ENCODE data around the gene TREH. TPM values are rescaled to one million over a fixed set of nuclear protein-coding genes. Genes with fewer than 3 reads are reported as not detected.
"Not testable (repeated sequence)": the region's sequence is repeated elsewhere in the genome, so short reads cannot be mapped to it uniquely, and the experiment has no call there.

TREH gene, protein sequence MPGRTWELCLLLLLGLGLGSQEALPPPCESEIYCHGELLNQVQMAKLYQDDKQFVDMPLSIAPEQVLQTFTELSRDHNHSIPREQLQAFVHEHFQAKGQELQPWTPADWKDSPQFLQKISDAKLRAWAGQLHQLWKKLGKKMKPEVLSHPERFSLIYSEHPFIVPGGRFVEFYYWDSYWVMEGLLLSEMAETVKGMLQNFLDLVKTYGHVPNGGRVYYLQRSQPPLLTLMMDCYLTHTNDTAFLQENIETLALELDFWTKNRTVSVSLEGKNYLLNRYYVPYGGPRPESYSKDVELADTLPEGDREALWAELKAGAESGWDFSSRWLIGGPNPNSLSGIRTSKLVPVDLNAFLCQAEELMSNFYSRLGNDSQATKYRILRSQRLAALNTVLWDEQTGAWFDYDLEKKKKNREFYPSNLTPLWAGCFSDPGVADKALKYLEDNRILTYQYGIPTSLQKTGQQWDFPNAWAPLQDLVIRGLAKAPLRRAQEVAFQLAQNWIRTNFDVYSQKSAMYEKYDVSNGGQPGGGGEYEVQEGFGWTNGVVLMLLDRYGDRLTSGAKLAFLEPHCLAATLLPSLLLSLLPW
- total RNA-seq: not detected

DNA sequence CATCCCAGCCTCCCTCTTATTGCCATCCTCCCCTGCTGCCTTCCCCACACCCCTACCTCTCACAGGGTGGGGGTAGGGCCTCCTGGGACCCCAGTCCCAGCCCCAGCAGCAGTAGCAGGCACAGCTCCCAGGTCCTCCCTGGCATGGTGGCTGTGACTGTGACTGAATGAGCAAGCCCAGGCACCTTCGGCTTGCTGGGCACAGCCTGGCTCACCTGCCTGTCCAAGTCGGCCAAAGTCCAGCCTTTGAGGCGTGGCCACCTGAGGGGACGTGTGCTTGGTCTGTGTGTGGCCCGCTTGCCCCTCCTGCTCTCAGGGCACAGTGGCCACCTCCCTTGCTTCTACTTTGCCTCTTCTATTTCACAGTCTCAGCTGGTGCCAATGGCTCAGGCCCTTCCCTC lies at the start of gene TREH:
TSS of gene TREH (minus strand) at position 168 of the 400 bp plus-strand sequence. CDS start at position 145, 23 bp downstream.
- Histone ChIP-seq H3K4me3 (no peak within 1 kb of the TSS), H3K27ac (no peak within 1 kb of the TSS), H3K36me3 (no peaks in the 10 kb centered on the region), H3K4me1 (no peaks in the 10 kb centered on the region), H3K27me3 (no peaks in the 10 kb centered on the region), H3K9me3 (no peaks in the 10 kb centered on the region)
- no peak for DNase-seq (ENCODE audit: low spot score in 2 of 2)
- TF ChIP-seq POLR2A (IDR thresholded peaks at IDR 0.05) (no peak), POLR2AphosphoS5 (IDR thresholded peaks at IDR 0.05) (no peak)
- TF ChIP-seq, protein P1, sequence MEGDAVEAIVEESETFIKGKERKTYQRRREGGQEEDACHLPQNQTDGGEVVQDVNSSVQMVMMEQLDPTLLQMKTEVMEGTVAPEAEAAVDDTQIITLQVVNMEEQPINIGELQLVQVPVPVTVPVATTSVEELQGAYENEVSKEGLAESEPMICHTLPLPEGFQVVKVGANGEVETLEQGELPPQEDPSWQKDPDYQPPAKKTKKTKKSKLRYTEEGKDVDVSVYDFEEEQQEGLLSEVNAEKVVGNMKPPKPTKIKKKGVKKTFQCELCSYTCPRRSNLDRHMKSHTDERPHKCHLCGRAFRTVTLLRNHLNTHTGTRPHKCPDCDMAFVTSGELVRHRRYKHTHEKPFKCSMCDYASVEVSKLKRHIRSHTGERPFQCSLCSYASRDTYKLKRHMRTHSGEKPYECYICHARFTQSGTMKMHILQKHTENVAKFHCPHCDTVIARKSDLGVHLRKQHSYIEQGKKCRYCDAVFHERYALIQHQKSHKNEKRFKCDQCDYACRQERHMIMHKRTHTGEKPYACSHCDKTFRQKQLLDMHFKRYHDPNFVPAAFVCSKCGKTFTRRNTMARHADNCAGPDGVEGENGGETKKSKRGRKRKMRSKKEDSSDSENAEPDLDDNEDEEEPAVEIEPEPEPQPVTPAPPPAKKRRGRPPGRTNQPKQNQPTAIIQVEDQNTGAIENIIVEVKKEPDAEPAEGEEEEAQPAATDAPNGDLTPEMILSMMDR (IDR thresholded peaks at IDR 0.05): no peak
- intact Hi-C loops (cut with DNase I; ENCODE audit: low total_unique reads): no loop called here

DNA sequence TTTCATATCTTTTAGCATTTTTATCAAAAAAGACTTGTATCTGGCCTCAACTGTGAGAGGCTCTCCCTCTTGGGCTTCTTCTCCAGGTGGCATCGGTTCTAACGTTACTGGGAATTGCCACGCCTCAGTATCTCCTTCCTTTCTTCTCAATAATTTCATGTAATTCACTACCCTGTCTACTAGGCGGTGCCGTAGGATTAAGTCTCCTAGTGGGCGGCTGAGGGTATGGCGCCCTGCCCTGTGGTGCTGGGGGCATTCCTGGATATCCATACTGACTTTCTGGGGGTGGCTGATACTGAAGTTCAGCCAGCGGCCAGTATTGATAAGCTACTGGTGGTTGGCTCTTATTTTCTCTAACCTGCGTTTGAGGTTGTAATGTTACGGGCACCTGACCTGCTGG lies 48.7 kb upstream of the TREH start:
- H3K36me3 ChIP-seq; intact Hi-C loops (cut with DNase I; ENCODE audit: low total_unique reads); H3K4me3 ChIP-seq; DNase-seq (ENCODE audit: low spot score in 2 of 2); H3K4me1 ChIP-seq; H3K9me3 ChIP-seq; H3K27me3 ChIP-seq; H3K27ac ChIP-seq: not testable (repeated sequence)

DNA sequence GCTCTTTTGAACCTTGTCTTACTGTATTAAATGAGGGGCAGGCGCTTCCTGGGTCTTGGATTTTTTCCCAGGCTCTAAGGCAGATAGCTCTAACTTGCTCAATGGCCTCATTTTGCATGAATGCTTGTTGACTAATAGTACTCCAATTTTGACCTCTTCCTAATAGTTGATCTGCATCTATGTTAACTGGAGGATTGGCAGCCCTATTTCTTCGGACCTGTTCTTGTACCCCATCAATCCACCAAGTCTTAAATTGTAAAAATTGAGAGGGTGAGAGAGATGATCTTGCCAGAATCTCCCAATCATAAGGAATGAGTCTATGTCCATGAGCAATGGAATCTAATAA lies 48.2 kb upstream of the TREH start:
- H3K9me3 ChIP-seq; DNase-seq (ENCODE audit: low spot score in 2 of 2); H3K4me3 ChIP-seq; H3K27ac ChIP-seq; H3K4me1 ChIP-seq; H3K27me3 ChIP-seq; intact Hi-C loops (cut with DNase I; ENCODE audit: low total_unique reads); H3K36me3 ChIP-seq: not testable (repeated sequence)

DNA sequence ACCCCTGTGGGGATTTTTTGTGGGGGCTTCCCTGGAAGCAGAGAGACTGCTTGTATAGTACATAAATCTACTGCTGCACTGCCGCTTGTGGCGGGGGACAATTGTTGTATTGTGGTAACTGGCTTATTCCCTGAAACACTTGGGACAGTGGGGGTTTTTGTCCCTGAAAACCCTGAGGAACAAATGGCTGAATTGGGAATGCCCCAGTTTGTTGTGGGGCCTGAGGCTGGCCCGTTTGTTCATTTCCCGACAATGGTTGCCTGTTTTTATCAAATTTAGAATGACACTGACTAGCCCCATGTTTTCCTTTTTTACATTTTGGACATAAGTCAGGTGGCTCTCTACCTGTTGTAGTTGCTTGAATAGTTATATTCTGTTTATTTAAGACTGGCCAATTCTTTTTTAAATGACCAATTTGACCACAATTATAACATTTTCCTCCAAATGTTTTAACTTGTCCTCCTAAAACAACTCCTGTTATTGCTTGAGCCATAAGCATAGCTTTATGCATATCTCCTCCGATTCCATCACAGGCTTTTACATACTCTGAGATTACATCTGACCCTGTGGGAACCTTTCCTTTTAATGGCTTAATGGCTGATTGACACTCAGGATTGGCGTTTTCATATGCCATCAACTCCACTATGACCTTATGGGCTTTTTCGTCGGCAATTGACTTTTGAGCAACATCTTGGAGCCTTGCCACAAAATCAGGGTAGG lies 47.7 kb upstream of the TREH start:
- DNase-seq (ENCODE audit: low spot score in 2 of 2); H3K4me3 ChIP-seq; H3K9me3 ChIP-seq; H3K27ac ChIP-seq; H3K27me3 ChIP-seq; H3K36me3 ChIP-seq; intact Hi-C loops (cut with DNase I; ENCODE audit: low total_unique reads); H3K4me1 ChIP-seq: not testable (repeated sequence)

DNA sequence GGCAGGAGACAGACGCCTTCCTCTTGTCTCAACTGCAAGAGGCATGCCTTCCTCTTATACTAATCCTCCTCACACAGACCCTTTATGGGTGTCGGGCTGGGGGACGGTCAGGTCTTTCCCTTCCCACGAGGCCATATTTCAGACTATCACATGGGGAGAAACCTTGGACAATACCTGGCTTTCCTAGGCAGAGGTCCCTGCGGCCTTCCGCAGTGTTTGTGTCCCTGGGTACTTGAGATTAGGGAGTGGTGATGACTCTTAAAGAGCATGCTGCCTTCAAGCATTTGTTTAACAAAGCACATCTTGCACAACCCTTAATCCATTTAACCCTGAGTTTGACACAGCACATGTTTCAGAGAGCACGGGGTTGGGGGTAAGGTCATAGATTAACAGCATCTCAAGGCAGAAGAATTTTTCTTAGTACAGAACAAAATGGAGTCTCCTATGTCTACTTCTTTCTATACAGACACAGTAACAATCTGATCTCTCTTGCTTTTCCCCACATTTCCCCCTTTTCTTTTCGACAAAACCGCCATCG lies 42.1 kb upstream of the TREH start:
- H3K4me1 ChIP-seq; H3K9me3 ChIP-seq; H3K4me3 ChIP-seq; H3K27ac ChIP-seq; H3K27me3 ChIP-seq; H3K36me3 ChIP-seq; DNase-seq (ENCODE audit: low spot score in 2 of 2); intact Hi-C loops (cut with DNase I; ENCODE audit: low total_unique reads): not testable (repeated sequence)

DNA sequence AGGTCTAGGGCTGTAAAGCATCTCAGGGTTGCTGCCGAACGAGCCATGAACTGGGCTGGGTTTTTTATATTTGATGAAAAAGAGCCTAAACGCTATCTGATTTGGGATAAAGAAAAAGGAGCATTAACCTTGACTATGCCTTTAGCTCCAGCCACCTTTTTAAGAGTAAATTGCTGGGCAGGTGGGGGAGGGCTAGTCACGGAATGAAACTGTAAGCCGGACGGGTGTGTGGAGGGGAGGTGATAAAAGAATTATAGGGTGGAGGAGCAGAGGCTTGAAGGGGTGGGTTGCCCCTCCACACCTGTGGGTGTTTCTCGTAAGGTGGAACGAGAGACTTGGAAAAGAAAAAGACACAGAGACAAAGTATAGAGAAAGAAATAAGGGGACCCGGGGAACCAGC lies 41.3 kb upstream of the TREH start:
- H3K4me3 ChIP-seq; H3K4me1 ChIP-seq; H3K36me3 ChIP-seq; H3K27ac ChIP-seq; H3K9me3 ChIP-seq; H3K27me3 ChIP-seq; intact Hi-C loops (cut with DNase I; ENCODE audit: low total_unique reads); DNase-seq (ENCODE audit: low spot score in 2 of 2): not testable (repeated sequence)

DNA sequence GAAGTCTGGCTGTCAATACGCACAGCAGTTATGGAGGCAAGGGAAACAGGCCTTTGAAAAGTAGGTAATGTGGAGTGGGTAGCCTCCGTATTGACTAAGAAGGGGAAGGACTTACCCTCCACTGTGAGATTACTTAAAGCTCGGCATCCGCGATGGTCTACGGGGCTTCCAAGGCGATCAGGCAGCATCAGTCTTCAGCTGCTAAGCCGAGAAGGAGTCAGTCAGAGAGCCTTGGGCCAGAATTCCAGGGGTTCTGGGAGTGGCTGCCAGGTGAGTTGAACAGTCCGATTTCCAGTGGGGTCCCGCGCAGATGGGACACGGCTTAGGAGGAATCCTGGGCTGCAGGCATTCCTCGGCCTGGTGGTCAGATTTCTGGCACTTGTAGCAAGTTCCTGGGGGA lies 40.6 kb upstream of the TREH start:
- peak in 1 of 2 donors; percentile 48 for DNase-seq (ENCODE audit: low spot score in 2 of 2)

DNA sequence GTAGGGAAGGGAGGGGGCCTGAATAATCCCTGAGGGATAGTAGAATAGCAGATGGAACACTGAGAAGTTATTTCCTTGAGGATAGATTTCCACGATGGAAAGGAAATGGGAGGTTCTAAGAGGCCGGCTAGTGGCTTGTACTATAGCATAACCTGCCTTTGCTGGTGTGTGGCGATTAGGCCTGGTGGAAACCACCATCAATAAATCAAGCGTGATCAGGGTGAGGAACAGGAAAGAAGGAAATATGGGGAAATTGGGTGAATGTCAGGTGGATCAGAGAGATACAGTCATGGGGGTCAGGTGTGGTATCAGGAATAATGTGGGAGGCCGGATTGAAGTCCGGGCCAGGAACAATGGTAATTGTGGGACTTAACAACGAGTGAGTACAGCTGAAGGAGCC lies 39.1 kb upstream of the TREH start:
- H3K4me3 ChIP-seq; H3K27ac ChIP-seq; H3K4me1 ChIP-seq; H3K36me3 ChIP-seq; intact Hi-C loops (cut with DNase I; ENCODE audit: low total_unique reads); H3K9me3 ChIP-seq; H3K27me3 ChIP-seq; DNase-seq (ENCODE audit: low spot score in 2 of 2): not testable (repeated sequence)

More for the DNA sequence above, 40.6 kb upstream of the TREH start:
- H3K9me3 ChIP-seq; H3K4me1 ChIP-seq; intact Hi-C loops (cut with DNase I; ENCODE audit: low total_unique reads); H3K27me3 ChIP-seq; H3K4me3 ChIP-seq; H3K27ac ChIP-seq; H3K36me3 ChIP-seq: not testable (repeated sequence)

DNA sequence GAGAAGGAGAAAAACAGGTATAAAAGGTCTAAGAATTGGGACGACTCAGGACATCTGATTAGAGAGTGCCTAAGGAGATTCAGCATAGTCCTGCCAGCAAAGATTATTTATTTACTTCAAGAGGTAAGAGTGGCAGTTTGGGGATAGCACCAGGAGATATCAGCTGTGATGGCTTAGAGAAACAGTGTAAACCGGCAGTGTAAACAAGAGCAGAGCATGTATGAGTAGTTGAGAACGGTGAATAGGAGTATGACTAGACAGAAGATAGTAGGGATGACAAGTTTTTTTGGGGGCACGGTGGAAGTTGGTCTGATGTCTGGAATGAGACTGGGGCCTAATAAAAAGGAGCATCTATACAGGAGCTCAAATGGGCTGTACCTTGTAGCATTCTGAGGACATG lies 38.3 kb upstream of the TREH start:
- H3K36me3 ChIP-seq; H3K27ac ChIP-seq; H3K4me1 ChIP-seq; H3K4me3 ChIP-seq; DNase-seq (ENCODE audit: low spot score in 2 of 2); H3K9me3 ChIP-seq; H3K27me3 ChIP-seq; intact Hi-C loops (cut with DNase I; ENCODE audit: low total_unique reads): not testable (repeated sequence)

DNA sequence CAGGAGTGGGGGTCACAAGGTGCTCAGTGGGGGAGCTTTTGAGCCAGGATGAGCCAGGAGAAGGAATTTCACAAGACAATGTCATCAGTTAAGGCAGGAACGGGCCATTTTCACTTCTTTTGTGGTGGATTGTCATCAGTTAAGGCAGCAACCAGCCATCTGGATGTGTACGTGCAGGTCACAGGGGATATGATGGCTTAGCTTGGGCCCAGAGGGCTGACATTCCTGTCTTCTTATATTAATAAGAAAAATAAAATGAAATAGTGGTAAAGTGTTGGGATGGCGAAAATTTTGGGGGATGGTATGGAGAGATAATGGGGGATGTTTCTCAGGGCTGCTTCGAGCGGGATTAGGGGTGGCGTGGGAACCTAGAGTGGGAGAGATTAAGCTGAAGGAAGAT lies 37.8 kb upstream of the TREH start:
- H3K27ac ChIP-seq; DNase-seq (ENCODE audit: low spot score in 2 of 2); H3K27me3 ChIP-seq; intact Hi-C loops (cut with DNase I; ENCODE audit: low total_unique reads); H3K4me1 ChIP-seq; H3K36me3 ChIP-seq; H3K9me3 ChIP-seq; H3K4me3 ChIP-seq: not testable (repeated sequence)
